ENCODE measurements around the gene ZNF516.
A peak's percentile ranks its signal among the peaks of the same experiment; 100 is the strongest.

Gene ZNF516

GRCh38 chr18:76384114-76384790, 110.8 kb downstream of the ZNF516 start:
- H3K27ac ChIP-seq (replicated peaks; ENCODE audit: low read length), result no peak overlapping the region
- no peak overlapping the region for H3K4me3 ChIP-seq (ENCODE audit: low read length in 2 of 2)
- H3K9me3 ChIP-seq (replicated peaks in 1 of 2; ENCODE audit: control insufficient read depth in 2 of 2, insufficient read depth in 1 of 2, low read depth in 1 of 2, low read length in 2 of 2), result peaks cover 11% of the 10 kb centered on the region in 2 donors
- no peak overlapping the region for H2AK5ac ChIP-seq (ENCODE audit: low read depth, low read length)
- no CpG with 5 or more reads among the region's 30 CpGs for WGBS, 2 donors (ENCODE audit: extremely low coverage in 2 of 2, insufficient read length in 2 of 2, insufficient replicate concordance in 1 of 2)
- no peak overlapping the region for H3K4ac ChIP-seq (ENCODE audit: low read length)
- H2BK12ac ChIP-seq (ENCODE audit: low read length), result no peak overlapping the region
- H3K4me1 ChIP-seq (ENCODE audit: control insufficient read depth in 2 of 2, insufficient read depth in 1 of 2, low read depth in 1 of 2, low read length in 2 of 2), result peaks cover 0 to 5% of the 10 kb centered on the region in 2 donors
- H3K79me1 ChIP-seq (ENCODE audit: low read depth, low read length), result peaks cover 32% of the 10 kb centered on the region
- no peak overlapping the region for H2AFZ ChIP-seq (ENCODE audit: low read length)
- H3K14ac ChIP-seq (ENCODE audit: low read length), result no peak overlapping the region
- H3K23ac ChIP-seq (ENCODE audit: low read depth, low read length, poor library complexity), result no peak overlapping the region
- no peak overlapping the region for H2BK5ac ChIP-seq (ENCODE audit: low read length)
- H4K91ac ChIP-seq (ENCODE audit: low read depth, low read length, poor library complexity), result no peak overlapping the region
- no peak overlapping the region for H2BK15ac ChIP-seq (ENCODE audit: low read length)
- no peaks in the 10 kb centered on the region for H3K27me3 ChIP-seq (ENCODE audit: control insufficient read depth in 3 of 3, insufficient read depth in 3 of 3, low read depth in 1 of 3, low read length in 3 of 3)
- peaks cover 9 to 50% of the 10 kb centered on the region in 2 donors for H3K36me3 ChIP-seq (replicated peaks in 1 of 2; ENCODE audit: control insufficient read depth in 2 of 2, insufficient read depth in 2 of 2, low read length in 2 of 2)
- no peak overlapping the region for H4K8ac ChIP-seq (ENCODE audit: low read depth, low read length)
- H3K18ac ChIP-seq (ENCODE audit: low read length), result no peak overlapping the region
- H3K4me2 ChIP-seq (ENCODE audit: insufficient read depth, low read length, poor library complexity, severe bottlenecking), result no peak overlapping the region
- no peak overlapping the region for H3K9ac ChIP-seq (ENCODE audit: low read depth, low read length, poor library complexity)
- no peak for DNase-seq (ENCODE audit: low spot score)
- no peak overlapping the region for H2BK120ac ChIP-seq (ENCODE audit: low read depth, low read length)

- no peak overlapping the region for H2BK12ac ChIP-seq (ENCODE audit: low read length)
- H3K27ac ChIP-seq (replicated peaks; ENCODE audit: low read length), result no peak overlapping the region
- no peak overlapping the region for H4K8ac ChIP-seq (ENCODE audit: low read depth, low read length)
- H3K4me2 ChIP-seq (ENCODE audit: insufficient read depth, low read length, poor library complexity, severe bottlenecking), result no peak overlapping the region
- H3K4me3 ChIP-seq (ENCODE audit: low read length in 2 of 2), result no peak overlapping the region
- no peak overlapping the region for H3K23ac ChIP-seq (ENCODE audit: low read depth, low read length, poor library complexity)
- H2AFZ ChIP-seq (ENCODE audit: low read length), result no peak overlapping the region
- no peak overlapping the region for H2BK120ac ChIP-seq (ENCODE audit: low read depth, low read length)
- no peak overlapping the region for H3K14ac ChIP-seq (ENCODE audit: low read length)
- peaks cover 14 to 50% of the 10 kb centered on the region in 2 donors for H3K36me3 ChIP-seq (replicated peaks in 1 of 2; ENCODE audit: control insufficient read depth in 2 of 2, insufficient read depth in 2 of 2, low read length in 2 of 2)
- H3K4ac ChIP-seq (ENCODE audit: low read length), result no peak overlapping the region
- H3K18ac ChIP-seq (ENCODE audit: low read length), result no peak overlapping the region
- H4K91ac ChIP-seq (ENCODE audit: low read depth, low read length, poor library complexity), result no peak overlapping the region
- no peaks in the 10 kb centered on the region for H3K27me3 ChIP-seq (ENCODE audit: control insufficient read depth in 3 of 3, insufficient read depth in 3 of 3, low read depth in 1 of 3, low read length in 3 of 3)
- peaks cover 6 to 9% of the 10 kb centered on the region in 2 donors for H3K9me3 ChIP-seq (replicated peaks in 1 of 2; ENCODE audit: control insufficient read depth in 2 of 2, insufficient read depth in 1 of 2, low read depth in 1 of 2, low read length in 2 of 2)
- H3K9ac ChIP-seq (ENCODE audit: low read depth, low read length, poor library complexity), result no peak overlapping the region
- H2AK5ac ChIP-seq (ENCODE audit: low read depth, low read length), result no peak overlapping the region
- H2BK5ac ChIP-seq (ENCODE audit: low read length), result no peak overlapping the region
- H3K79me1 ChIP-seq (ENCODE audit: low read depth, low read length), result peaks cover 35% of the 10 kb centered on the region
- peaks cover 0 to 5% of the 10 kb centered on the region in 2 donors for H3K4me1 ChIP-seq (ENCODE audit: control insufficient read depth in 2 of 2, insufficient read depth in 1 of 2, low read depth in 1 of 2, low read length in 2 of 2)
- no CpG with 5 or more reads among the region's 13 CpGs for WGBS, 2 donors (ENCODE audit: extremely low coverage in 2 of 2, insufficient read length in 2 of 2, insufficient replicate concordance in 1 of 2)
- H2BK15ac ChIP-seq (ENCODE audit: low read length), result no peak overlapping the region
- DNase-seq (ENCODE audit: low spot score), result no peak
Measured at GRCh38 chr18:76383636-76384035, 111.4 kb downstream of the ZNF516 start.

GRCh38 chr18:76382275-76382674, 112.8 kb downstream of the ZNF516 start:
- Histone ChIP-seq H2AK5ac (ENCODE audit: low read depth, low read length) (no peak overlapping the region), H3K79me1 (ENCODE audit: low read depth, low read length) (peaks cover 30% of the 10 kb centered on the region), H3K4me1 (ENCODE audit: control insufficient read depth in 2 of 2, insufficient read depth in 1 of 2, low read depth in 1 of 2, low read length in 2 of 2) (peaks cover 0 to 5% of the 10 kb centered on the region in 2 donors), H3K18ac (ENCODE audit: low read length) (no peak overlapping the region), H4K91ac (ENCODE audit: low read depth, low read length, poor library complexity) (no peak overlapping the region), H2BK12ac (ENCODE audit: low read length) (no peak overlapping the region), H2BK120ac (ENCODE audit: low read depth, low read length) (no peak overlapping the region), H3K27ac (replicated peaks; ENCODE audit: low read length) (no peak overlapping the region), H3K9me3 (replicated peaks in 1 of 2; ENCODE audit: control insufficient read depth in 2 of 2, insufficient read depth in 1 of 2, low read depth in 1 of 2, low read length in 2 of 2) (peaks cover 0 to 4% of the 10 kb centered on the region in 2 donors), H3K36me3 (replicated peaks in 1 of 2; ENCODE audit: control insufficient read depth in 2 of 2, insufficient read depth in 2 of 2, low read length in 2 of 2) (peaks cover 24 to 58% of the 10 kb centered on the region in 2 donors), H3K27me3 (ENCODE audit: control insufficient read depth in 3 of 3, insufficient read depth in 3 of 3, low read depth in 1 of 3, low read length in 3 of 3) (no peaks in the 10 kb centered on the region), H3K14ac (ENCODE audit: low read length) (no peak overlapping the region), H2BK15ac (ENCODE audit: low read length) (no peak overlapping the region), H3K4ac (ENCODE audit: low read length) (no peak overlapping the region), H4K8ac (ENCODE audit: low read depth, low read length) (no peak overlapping the region), H2AFZ (ENCODE audit: low read length) (no peak overlapping the region), H3K4me2 (ENCODE audit: insufficient read depth, low read length, poor library complexity, severe bottlenecking) (no peak overlapping the region), H3K23ac (ENCODE audit: low read depth, low read length, poor library complexity) (no peak overlapping the region), H3K9ac (ENCODE audit: low read depth, low read length, poor library complexity) (no peak overlapping the region), H3K4me3 (ENCODE audit: low read length in 2 of 2) (no peak overlapping the region), H2BK5ac (ENCODE audit: low read length) (no peak overlapping the region)
- no peak for DNase-seq (ENCODE audit: low spot score)
- WGBS, 2 donors (ENCODE audit: extremely low coverage in 2 of 2, insufficient read length in 2 of 2, insufficient replicate concordance in 1 of 2), result no CpG with 5 or more reads among the region's 8 CpGs

DNA sequence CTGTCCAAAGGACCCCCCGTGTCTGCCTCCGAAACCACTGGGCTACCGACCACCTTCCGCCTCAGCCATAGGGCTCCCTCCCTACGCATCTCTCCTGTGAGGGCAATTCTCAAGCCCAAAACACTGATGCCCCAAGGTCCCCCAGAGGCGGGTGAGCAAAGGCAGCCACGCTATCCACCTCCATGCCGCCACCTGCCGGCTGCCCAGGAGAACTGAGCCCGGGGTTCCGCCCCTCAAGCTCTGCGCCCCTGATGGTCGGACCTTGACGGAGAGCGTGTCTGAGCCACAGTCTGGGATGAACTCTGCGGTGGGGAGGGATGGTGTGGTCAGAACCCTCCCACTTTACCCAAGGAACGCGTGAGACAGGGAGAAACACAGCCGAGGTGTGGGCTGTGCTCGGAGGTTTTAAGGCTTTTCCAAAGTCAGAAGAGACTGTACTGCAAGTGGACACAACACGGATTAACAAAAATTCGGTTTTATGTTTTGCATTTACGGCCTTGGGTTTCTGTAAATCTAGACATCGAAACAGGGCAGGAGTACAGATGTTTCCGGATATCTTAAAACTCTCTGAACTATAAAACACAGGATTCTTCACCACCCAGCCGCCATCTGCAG, 114.1 kb downstream of the ZNF516 start:
- peak; percentile 27 for DNase-seq (ENCODE audit: low spot score)
- H2BK12ac ChIP-seq (ENCODE audit: low read length), result no peak overlapping the region
- H2AFZ ChIP-seq (ENCODE audit: low read length), result no peak overlapping the region
- no peak overlapping the region for H3K27ac ChIP-seq (replicated peaks; ENCODE audit: low read length)
- no peak overlapping the region for H4K91ac ChIP-seq (ENCODE audit: low read depth, low read length, poor library complexity)
- H2AK5ac ChIP-seq (ENCODE audit: low read depth, low read length), result no peak overlapping the region
- H3K4me2 ChIP-seq (ENCODE audit: insufficient read depth, low read length, poor library complexity, severe bottlenecking), result no peak overlapping the region
- WGBS, 2 donors (ENCODE audit: extremely low coverage in 2 of 2, insufficient read length in 2 of 2, insufficient replicate concordance in 1 of 2), result no CpG with 5 or more reads among the region's 26 CpGs
- no peak overlapping the region for H2BK120ac ChIP-seq (ENCODE audit: low read depth, low read length)
- H3K4me1 ChIP-seq (ENCODE audit: control insufficient read depth in 2 of 2, insufficient read depth in 1 of 2, low read depth in 1 of 2, low read length in 2 of 2), result peaks cover 0 to 5% of the 10 kb centered on the region in 2 donors
- no peak overlapping the region for H4K8ac ChIP-seq (ENCODE audit: low read depth, low read length)
- no peak overlapping the region for H3K4me3 ChIP-seq (ENCODE audit: low read length in 2 of 2)
- H3K79me1 ChIP-seq (ENCODE audit: low read depth, low read length), result peaks cover 28% of the 10 kb centered on the region
- no peak overlapping the region for H3K9ac ChIP-seq (ENCODE audit: low read depth, low read length, poor library complexity)
- no peak overlapping the region for H3K4ac ChIP-seq (ENCODE audit: low read length)
- no peak overlapping the region for H3K14ac ChIP-seq (ENCODE audit: low read length)
- H3K36me3 ChIP-seq (replicated peaks in 1 of 2; ENCODE audit: control insufficient read depth in 2 of 2, insufficient read depth in 2 of 2, low read length in 2 of 2), result peaks cover 32 to 64% of the 10 kb centered on the region in 2 donors
- H2BK5ac ChIP-seq (ENCODE audit: low read length), result no peak overlapping the region
- H2BK15ac ChIP-seq (ENCODE audit: low read length), result no peak overlapping the region
- peaks cover 0 to 7% of the 10 kb centered on the region in 2 donors for H3K9me3 ChIP-seq (replicated peaks in 1 of 2; ENCODE audit: control insufficient read depth in 2 of 2, insufficient read depth in 1 of 2, low read depth in 1 of 2, low read length in 2 of 2)
- no peaks in the 10 kb centered on the region for H3K27me3 ChIP-seq (ENCODE audit: control insufficient read depth in 3 of 3, insufficient read depth in 3 of 3, low read depth in 1 of 3, low read length in 3 of 3)
- H3K18ac ChIP-seq (ENCODE audit: low read length), result no peak overlapping the region
- H3K23ac ChIP-seq (ENCODE audit: low read depth, low read length, poor library complexity), result no peak overlapping the region

Measured in neuronal stem cell (in vitro differentiated cells).